GM12878 (cell line): ENCODE measurements around the gene VSIG8. TPM values are rescaled to one million over a fixed set of nuclear protein-coding genes. Genes with fewer than 3 reads are reported as not detected.
A peak's percentile ranks its signal among the peaks of the same experiment; 100 is the strongest.

Experiments
- ATAC-seq: fragments of 200-7000 bp; cut with Tn5 transposase; 3 replicates; pipeline ENCODE4 v1.9.1; 2020; ENCODE audit warnings: mild to moderate bottlenecking, moderate library complexity
- BruUV-seq: library from RNA; stranded (reverse); fragments of 400-500 nt; replicated peaks from 2 replicates; lab custom pipeline; 2021; lab: Mats Ljungman, UMichigan
- CTCF ChIA-PET: fragments of 300-600 bp; sonication (Branson Sonifier 250); formaldehyde crosslinking; extraction: SDS; loops from one replicate; lab custom pipeline; 2021; ENCODE audit warnings: inconsistent platforms; lab: Yijun Ruan, JAX
- POLR2A ChIA-PET: fragments of 350-600 bp; formaldehyde crosslinking; extraction: SDS; loops from one replicate; lab custom pipeline; 2021; ENCODE audit warnings: inconsistent platforms; lab: Charles Lee
- RAD21 ChIA-PET: fragments of 300-600 bp; sonication (Branson Sonifier 250); formaldehyde crosslinking; loops from one replicate; lab custom pipeline; 2023; ENCODE audit warnings: antibody characterized with exemption; ENCODE audit not compliant: unreplicated experiment; lab: Charles Lee
- SMC1A ChIA-PET: fragments of 300-600 bp; sonication (Branson Sonifier 250); formaldehyde crosslinking; loops from one replicate; lab custom pipeline; 2023; ENCODE audit not compliant: unreplicated experiment, uncharacterized antibody; lab: Charles Lee
- DNase-seq: peaks from one replicate; pipeline ENCODE4 v3.0.0-alpha.2; 2011; ENCODE audit warnings: low read depth, low spot score
- FAIRE-seq: peaks from 3 replicates; lab custom pipeline; 2011; peaks lifted over from hg19 to GRCh38; lab: Jason Lieb, UNC
- H2AFZ ChIP-seq: 2 replicates; pipeline ENCODE4 v1.6.0; 2011; ENCODE audit warnings: low read depth, low read length, control low read depth; ENCODE audit not compliant: control insufficient read depth
- H3K27ac ChIP-seq: 2 replicates; pipeline ENCODE4 v1.5.1; 2011; ENCODE audit warnings: control low read depth; ENCODE audit not compliant: control insufficient read depth, insufficient read depth
- H3K27me3 ChIP-seq, 2 experiments: replicated peaks in 1 of 2; 2 replicates each; pipeline versions ENCODE4 v1.6.0 to v1.6.1; 2011; ENCODE audit warnings: low read length in 1 of 2; ENCODE audit not compliant: control insufficient read depth in 2 of 2, insufficient read depth in 2 of 2
- H3K36me3 ChIP-seq, 2 experiments: 2 replicates each; pipeline ENCODE4 v1.5.1; 2011; ENCODE audit warnings: low read length in 1 of 2; ENCODE audit not compliant: control insufficient read depth in 2 of 2, insufficient read depth in 2 of 2
- H3K4me1 ChIP-seq: 2 replicates; pipeline ENCODE4 v1.6.1; 2011; ENCODE audit warnings: mild to moderate bottlenecking, low read length, moderate library complexity, mixed read lengths; ENCODE audit not compliant: control insufficient read depth, insufficient read depth
- H3K4me2 ChIP-seq: 2 replicates; pipeline ENCODE4 v1.6.0; 2011; ENCODE audit warnings: control low read depth; ENCODE audit not compliant: control insufficient read depth, insufficient read depth
- H3K4me3 ChIP-seq: fragments of 200-600 bp; sonication (generic); 2 replicates; pipeline ENCODE4 v1.5.1; 2016
- H3K79me2 ChIP-seq: 2 replicates; pipeline ENCODE4 v1.6.0; 2011; ENCODE audit warnings: low read length; ENCODE audit not compliant: control insufficient read depth, insufficient read depth
- H3K9ac ChIP-seq: 2 replicates; pipeline ENCODE4 v1.8.0; 2011; ENCODE audit warnings: low read length, control low read depth, mixed read lengths; ENCODE audit not compliant: control insufficient read depth, insufficient read depth
- H3K9me3 ChIP-seq: replicated peaks from 3 replicates; pipeline ENCODE4 v1.5.1; 2011; ENCODE audit warnings: mild to moderate bottlenecking, low read length; ENCODE audit not compliant: control insufficient read depth, insufficient read depth
- H4K20me1 ChIP-seq: 2 replicates; pipeline ENCODE4 v1.6.0; 2011; ENCODE audit not compliant: control insufficient read depth, insufficient read depth
- MYC ChIP-seq: IDR thresholded peaks from 2 replicates; pipeline ENCODE4 v1.6.1; 2011; ENCODE audit warnings: mild to moderate bottlenecking, low read length, moderate library complexity, inconsistent platforms; ENCODE audit not compliant: insufficient read depth, insufficient replicate concordance, insufficient read length, severe bottlenecking
- POLR2AphosphoS5 ChIP-seq: IDR thresholded peaks from 2 replicates; pipeline ENCODE4 v1.6.1; 2011; ENCODE audit warnings: mild to moderate bottlenecking, low read length, inconsistent platforms
- SIX5 ChIP-seq: IDR thresholded peaks from 2 replicates; pipeline ENCODE4 v1.6.1; 2011; ENCODE audit warnings: mild to moderate bottlenecking, low read depth, low read length, moderate library complexity; ENCODE audit not compliant: severe bottlenecking
- SPI1 ChIP-seq: IDR thresholded peaks from 2 replicates; pipeline ENCODE4 v1.6.1; 2011; ENCODE audit warnings: low read depth, mild to moderate bottlenecking, low read length, moderate library complexity, borderline replicate concordance; ENCODE audit not compliant: insufficient read depth
- WGBS: methylation state at CpG from one replicate; pipeline ENCODE4 v1.1.6; 2016; ENCODE audit warnings: low lambda C conversion rate; ENCODE audit not compliant: insufficient replicate concordance, insufficient coverage; ENCODE audit errors: missing lambda C conversion rate; 5-methylcytosine and 5-hydroxymethylcytosine counted together
- in situ Hi-C: fragments of 300-500 bp; cut with MboI; formaldehyde crosslinking; loops from 9 replicates; pipeline ENCODE4 v1.14.3; 2018; ENCODE audit warnings: mixed read lengths
- intact Hi-C: fragments of 100-400 bp; cut with micrococcal nuclease; formaldehyde crosslinking; loops from one replicate; pipeline ENCODE4 v1.14.2; 2022; ENCODE audit not compliant: unreplicated experiment
- polyA plus RNA-seq, 11 experiments: library from polyadenylated mRNA; depleted of rRNA in 4 of 11; unstranded in 6 of 11; stranded (reverse) in 5 of 11; fragments of >200 nt; fragmentation: Nextera tagmentation in 4 of 11; fragmentation: Illumina TruSeq in 1 of 11; extraction: Ambion mirVana in 4 of 11; extraction: Trizol in 1 of 11; gene quantifications; 1 replicate in 1 of 11; 2 replicates in 10 of 11; pipeline versions ENCODE4 v1.2.1 to v1.2.3, GENCODE V29; 2011 to 2016; ENCODE audit warnings: inconsistent platforms in 2 of 11, missing spikeins in 2 of 11, low read depth in 1 of 11
- total RNA-seq, 4 experiments: library from RNA; depleted of rRNA in 3 of 4; stranded (reverse); fragments of >200 nt in 3 of 4; fragmentation: Illumina TruSeq in 1 of 4; extraction: Trizol in 1 of 4; gene quantifications; 2 replicates each; pipeline versions ENCODE4 v1.2.1 to v1.2.3, GENCODE V29; 2013 to 2021
- TF ChIP-seq, protein P1 (sequence below): fragments of 450-650 bp; IDR thresholded peaks from 2 replicates; pipeline ENCODE4 v1.6.1; 2017; ENCODE audit warnings: mild to moderate bottlenecking, low read depth, inconsistent platforms; ENCODE audit not compliant: poor library complexity, severe bottlenecking
- TF ChIP-seq, protein P2 (sequence below): fragments of 450-650 bp; IDR thresholded peaks from 2 replicates; pipeline ENCODE4 v1.6.1; 2016; ENCODE audit warnings: mild to moderate bottlenecking

VSIG8 gene
- total and polyA plus RNA-seq, 10 of the 15 experiments (the other 5 are each of a cell fraction or from before 2014, with no cell fraction given) = not detected

DNA sequence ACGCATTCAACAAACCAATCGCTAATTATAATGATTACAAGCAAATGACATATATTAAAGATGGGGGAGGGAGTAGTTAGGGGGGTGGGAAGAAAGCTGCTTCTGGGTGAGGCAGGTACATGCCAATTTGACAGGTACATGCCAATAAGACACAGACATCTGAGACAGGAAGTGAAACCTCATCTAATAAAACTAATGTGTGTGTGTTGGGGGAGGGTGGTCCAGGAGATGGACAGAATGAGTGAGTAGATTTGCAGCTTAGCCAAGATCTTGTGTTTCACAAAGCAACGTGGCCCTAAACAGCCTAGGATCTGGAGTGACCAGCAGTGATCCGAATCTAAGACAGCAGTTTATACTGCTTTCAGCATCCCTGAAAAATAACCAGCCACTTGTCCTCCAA lies 26.7 kb upstream of the VSIG8 start:
- Histone ChIP-seq H3K27ac (peak overlapping the region; percentile 59; the same call in 1 of the 2 replicates), H2AFZ (peak overlapping the region; percentile 60; the same call in 1 of the 2 replicates), H3K79me2 (no peaks in the 10 kb centered on the region), H3K9me3 (no peaks in the 10 kb centered on the region), H4K20me1 (no peaks in the 10 kb centered on the region), H3K36me3 (no peaks in the 10 kb centered on the region), H3K4me3 (no peak overlapping the region), H3K4me2 (peak overlapping the region; percentile 75), H3K4me1 (peaks cover 19% of the 10 kb centered on the region), H3K27me3 (no peaks in the 10 kb centered on the region), H3K9ac (no peak overlapping the region)
- TF ChIP-seq, protein P1, sequence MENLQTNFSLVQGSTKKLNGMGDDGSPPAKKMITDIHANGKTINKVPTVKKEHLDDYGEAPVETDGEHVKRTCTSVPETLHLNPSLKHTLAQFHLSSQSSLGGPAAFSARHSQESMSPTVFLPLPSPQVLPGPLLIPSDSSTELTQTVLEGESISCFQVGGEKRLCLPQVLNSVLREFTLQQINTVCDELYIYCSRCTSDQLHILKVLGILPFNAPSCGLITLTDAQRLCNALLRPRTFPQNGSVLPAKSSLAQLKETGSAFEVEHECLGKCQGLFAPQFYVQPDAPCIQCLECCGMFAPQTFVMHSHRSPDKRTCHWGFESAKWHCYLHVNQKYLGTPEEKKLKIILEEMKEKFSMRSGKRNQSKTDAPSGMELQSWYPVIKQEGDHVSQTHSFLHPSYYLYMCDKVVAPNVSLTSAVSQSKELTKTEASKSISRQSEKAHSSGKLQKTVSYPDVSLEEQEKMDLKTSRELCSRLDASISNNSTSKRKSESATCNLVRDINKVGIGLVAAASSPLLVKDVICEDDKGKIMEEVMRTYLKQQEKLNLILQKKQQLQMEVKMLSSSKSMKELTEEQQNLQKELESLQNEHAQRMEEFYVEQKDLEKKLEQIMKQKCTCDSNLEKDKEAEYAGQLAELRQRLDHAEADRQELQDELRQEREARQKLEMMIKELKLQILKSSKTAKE = no peak
- TF ChIP-seq SIX5 = no peak
- TF ChIP-seq, protein P2, sequence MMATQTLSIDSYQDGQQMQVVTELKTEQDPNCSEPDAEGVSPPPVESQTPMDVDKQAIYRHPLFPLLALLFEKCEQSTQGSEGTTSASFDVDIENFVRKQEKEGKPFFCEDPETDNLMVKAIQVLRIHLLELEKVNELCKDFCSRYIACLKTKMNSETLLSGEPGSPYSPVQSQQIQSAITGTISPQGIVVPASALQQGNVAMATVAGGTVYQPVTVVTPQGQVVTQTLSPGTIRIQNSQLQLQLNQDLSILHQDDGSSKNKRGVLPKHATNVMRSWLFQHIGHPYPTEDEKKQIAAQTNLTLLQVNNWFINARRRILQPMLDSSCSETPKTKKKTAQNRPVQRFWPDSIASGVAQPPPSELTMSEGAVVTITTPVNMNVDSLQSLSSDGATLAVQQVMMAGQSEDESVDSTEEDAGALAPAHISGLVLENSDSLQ = 0 out of 2 replicates have a peak, but pooled peaks have one; percentile 20
- no peak for TF ChIP-seq POLR2AphosphoS5
- TF ChIP-seq MYC = no peak
- peak; percentile 89 for TF ChIP-seq SPI1
- FAIRE-seq (no peak), DNase-seq (no peak), ATAC-seq (peak; percentile 53)
- in situ Hi-C loops = no loop called here
- ChIA-PET SMC1A (interaction anchor here (1.0 to 12.2 kb wide), 15 partner anchors 9 to 675 kb away, joined by 3 to 289 read pairs (median 13); partner anchors contain the start of genes FCRL6, PIGM, SLAMF8 and TAGLN2), CTCF (interaction anchor here (0.6 to 14.8 kb wide), 16 partner anchors 9 to 757 kb away, joined by 3 to 476 read pairs (median 8); partner anchors contain the start of genes DUSP23 and FCRL6), RAD21 (interaction anchor here (0.9 to 7.6 kb wide), 13 partner anchors 26 to 675 kb away, joined by 3 to 153 read pairs (median 6); partner anchors contain the start of genes FCRL6 and TAGLN2), POLR2A (interaction anchor here (0.6 to 3.2 kb wide), 6 partner anchors 32 to 757 kb away, joined by 3 to 25 read pairs (median 4); partner anchors contain the start of gene TAGLN2)
- 56% methylated on average over 4 of the region's 4 CpGs for WGBS
- intact Hi-C loops = no loop called here
- no TSS peak for BruUV-seq
